HEK293 (cell line): ENCODE data around the gene BBOF1.

Experiments
- ZFHX2 ChIP-seq: fragments of 450-650 bp; formaldehyde crosslinking; conservative IDR thresholded peaks from 2 replicates; pipeline ENCODE4 v1.5.1; 2016; ENCODE audit warnings: missing biosample characterization, missing genetic modification characterization
- ZNF146 ChIP-seq: fragments of 450-650 bp; formaldehyde crosslinking; IDR thresholded peaks from 2 replicates; pipeline ENCODE4 v1.5.1; 2016; ENCODE audit warnings: missing biosample characterization, missing genetic modification characterization
- ZNF202 ChIP-seq: fragments of 450-650 bp; formaldehyde crosslinking; IDR thresholded peaks from 2 replicates; pipeline ENCODE4 v1.5.1; 2016; ENCODE audit warnings: missing biosample characterization, missing genetic modification characterization, borderline replicate concordance
- ZNF335 ChIP-seq: fragments of 450-650 bp; formaldehyde crosslinking; conservative IDR thresholded peaks from 2 replicates; pipeline ENCODE4 v1.5.1; 2016; ENCODE audit warnings: missing biosample characterization, missing genetic modification characterization
- ZNF610 ChIP-seq: fragments of 450-650 bp; formaldehyde crosslinking; IDR thresholded peaks from 2 replicates; pipeline ENCODE4 v1.5.1; 2016; ENCODE audit warnings: missing biosample characterization, missing genetic modification characterization, borderline replicate concordance
- ZNF792 ChIP-seq: fragments of 450-650 bp; formaldehyde crosslinking; IDR thresholded peaks from 2 replicates; pipeline ENCODE4 v1.5.1; 2016; ENCODE audit warnings: missing biosample characterization, missing genetic modification characterization
- TF ChIP-seq, protein P1 (sequence below): fragments of 450-650 bp; formaldehyde crosslinking; IDR thresholded peaks from 2 replicates; pipeline ENCODE4 v1.5.1; 2016; ENCODE audit warnings: missing biosample characterization, missing genetic modification characterization
- TF ChIP-seq, protein P2 (sequence below): fragments of 450-650 bp; IDR thresholded peaks from 2 replicates; pipeline ENCODE4 v1.5.1; 2018; ENCODE audit warnings: missing biosample characterization, mild to moderate bottlenecking, missing genetic modification characterization
- TF ChIP-seq, protein P3 (sequence below): fragments of 450-650 bp; formaldehyde crosslinking; IDR thresholded peaks from 2 replicates; pipeline ENCODE4 v1.5.1; 2016; ENCODE audit warnings: missing biosample characterization, missing genetic modification characterization
- TF ChIP-seq, protein P4 (sequence below): fragments of 450-650 bp; formaldehyde crosslinking; IDR thresholded peaks from 2 replicates; pipeline ENCODE4 v1.5.1; 2016; ENCODE audit warnings: missing biosample characterization, missing genetic modification characterization

DNA sequence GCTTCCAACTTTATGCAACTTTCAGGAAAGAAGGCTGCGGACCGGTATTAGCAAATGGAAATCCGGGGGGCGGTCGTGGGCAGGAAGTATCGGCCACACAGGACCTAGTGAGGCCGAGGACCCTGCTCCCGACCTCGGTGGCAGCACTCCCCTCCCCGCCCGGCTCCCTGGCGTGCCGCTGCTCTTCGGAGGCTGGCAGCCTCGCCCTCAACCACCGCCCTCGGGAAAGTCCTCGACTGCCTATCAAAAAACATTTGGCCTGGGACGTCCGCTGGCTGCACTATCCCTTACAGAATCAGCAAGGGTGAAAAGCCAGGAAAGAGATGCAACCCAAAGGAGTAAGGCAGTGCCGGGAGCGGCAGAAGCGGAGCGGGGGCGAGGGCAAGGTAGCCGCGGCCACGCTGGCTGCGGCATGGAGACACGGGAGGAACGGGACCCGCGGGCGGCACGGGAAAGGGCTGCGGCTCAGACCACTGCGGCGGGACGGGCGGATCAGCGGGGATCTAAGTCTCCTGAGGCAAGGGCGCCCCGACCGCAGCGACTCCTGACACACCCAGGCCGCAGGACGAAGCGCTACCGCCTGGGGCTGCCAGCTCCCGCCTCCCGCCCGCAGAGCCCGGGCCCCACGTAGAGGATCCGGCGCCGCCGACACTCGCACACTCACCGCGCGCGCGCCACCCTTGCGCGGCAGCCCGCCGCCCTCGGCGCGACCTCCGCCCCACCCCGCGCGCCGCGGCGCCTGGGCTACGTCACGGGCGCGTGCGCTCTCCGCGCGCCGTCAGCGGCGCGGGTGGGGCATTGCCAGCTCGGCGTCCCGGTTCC, at the start of gene BBOF1, which contains the start of gene ENTPD5:
- TF ChIP-seq, protein P1, sequence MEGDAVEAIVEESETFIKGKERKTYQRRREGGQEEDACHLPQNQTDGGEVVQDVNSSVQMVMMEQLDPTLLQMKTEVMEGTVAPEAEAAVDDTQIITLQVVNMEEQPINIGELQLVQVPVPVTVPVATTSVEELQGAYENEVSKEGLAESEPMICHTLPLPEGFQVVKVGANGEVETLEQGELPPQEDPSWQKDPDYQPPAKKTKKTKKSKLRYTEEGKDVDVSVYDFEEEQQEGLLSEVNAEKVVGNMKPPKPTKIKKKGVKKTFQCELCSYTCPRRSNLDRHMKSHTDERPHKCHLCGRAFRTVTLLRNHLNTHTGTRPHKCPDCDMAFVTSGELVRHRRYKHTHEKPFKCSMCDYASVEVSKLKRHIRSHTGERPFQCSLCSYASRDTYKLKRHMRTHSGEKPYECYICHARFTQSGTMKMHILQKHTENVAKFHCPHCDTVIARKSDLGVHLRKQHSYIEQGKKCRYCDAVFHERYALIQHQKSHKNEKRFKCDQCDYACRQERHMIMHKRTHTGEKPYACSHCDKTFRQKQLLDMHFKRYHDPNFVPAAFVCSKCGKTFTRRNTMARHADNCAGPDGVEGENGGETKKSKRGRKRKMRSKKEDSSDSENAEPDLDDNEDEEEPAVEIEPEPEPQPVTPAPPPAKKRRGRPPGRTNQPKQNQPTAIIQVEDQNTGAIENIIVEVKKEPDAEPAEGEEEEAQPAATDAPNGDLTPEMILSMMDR (tag by site-specific recombination) = peak; percentile 42; the same call in 1 of the 2 replicates
- TF ChIP-seq ZNF792 (tag by site-specific recombination) (no peak), ZNF146 (tag by site-specific recombination) (peak; percentile 4; the same call in 1 of the 2 replicates), ZFHX2 (tag by site-specific recombination) (peak; percentile 70), ZNF202 (tag by site-specific recombination) (no peak), ZNF335 (peak; percentile 94), ZNF610 (tag by site-specific recombination) (peak; percentile 70; the same call in 1 of the 2 replicates)
- TF ChIP-seq, protein P2, sequence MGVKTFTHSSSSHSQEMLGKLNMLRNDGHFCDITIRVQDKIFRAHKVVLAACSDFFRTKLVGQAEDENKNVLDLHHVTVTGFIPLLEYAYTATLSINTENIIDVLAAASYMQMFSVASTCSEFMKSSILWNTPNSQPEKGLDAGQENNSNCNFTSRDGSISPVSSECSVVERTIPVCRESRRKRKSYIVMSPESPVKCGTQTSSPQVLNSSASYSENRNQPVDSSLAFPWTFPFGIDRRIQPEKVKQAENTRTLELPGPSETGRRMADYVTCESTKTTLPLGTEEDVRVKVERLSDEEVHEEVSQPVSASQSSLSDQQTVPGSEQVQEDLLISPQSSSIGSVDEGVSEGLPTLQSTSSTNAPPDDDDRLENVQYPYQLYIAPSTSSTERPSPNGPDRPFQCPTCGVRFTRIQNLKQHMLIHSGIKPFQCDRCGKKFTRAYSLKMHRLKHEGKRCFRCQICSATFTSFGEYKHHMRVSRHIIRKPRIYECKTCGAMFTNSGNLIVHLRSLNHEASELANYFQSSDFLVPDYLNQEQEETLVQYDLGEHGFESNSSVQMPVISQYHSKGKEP (tag by site-specific recombination) = no peak
- TF ChIP-seq, protein P3, sequence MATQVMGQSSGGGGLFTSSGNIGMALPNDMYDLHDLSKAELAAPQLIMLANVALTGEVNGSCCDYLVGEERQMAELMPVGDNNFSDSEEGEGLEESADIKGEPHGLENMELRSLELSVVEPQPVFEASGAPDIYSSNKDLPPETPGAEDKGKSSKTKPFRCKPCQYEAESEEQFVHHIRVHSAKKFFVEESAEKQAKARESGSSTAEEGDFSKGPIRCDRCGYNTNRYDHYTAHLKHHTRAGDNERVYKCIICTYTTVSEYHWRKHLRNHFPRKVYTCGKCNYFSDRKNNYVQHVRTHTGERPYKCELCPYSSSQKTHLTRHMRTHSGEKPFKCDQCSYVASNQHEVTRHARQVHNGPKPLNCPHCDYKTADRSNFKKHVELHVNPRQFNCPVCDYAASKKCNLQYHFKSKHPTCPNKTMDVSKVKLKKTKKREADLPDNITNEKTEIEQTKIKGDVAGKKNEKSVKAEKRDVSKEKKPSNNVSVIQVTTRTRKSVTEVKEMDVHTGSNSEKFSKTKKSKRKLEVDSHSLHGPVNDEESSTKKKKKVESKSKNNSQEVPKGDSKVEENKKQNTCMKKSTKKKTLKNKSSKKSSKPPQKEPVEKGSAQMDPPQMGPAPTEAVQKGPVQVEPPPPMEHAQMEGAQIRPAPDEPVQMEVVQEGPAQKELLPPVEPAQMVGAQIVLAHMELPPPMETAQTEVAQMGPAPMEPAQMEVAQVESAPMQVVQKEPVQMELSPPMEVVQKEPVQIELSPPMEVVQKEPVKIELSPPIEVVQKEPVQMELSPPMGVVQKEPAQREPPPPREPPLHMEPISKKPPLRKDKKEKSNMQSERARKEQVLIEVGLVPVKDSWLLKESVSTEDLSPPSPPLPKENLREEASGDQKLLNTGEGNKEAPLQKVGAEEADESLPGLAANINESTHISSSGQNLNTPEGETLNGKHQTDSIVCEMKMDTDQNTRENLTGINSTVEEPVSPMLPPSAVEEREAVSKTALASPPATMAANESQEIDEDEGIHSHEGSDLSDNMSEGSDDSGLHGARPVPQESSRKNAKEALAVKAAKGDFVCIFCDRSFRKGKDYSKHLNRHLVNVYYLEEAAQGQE (tag by site-specific recombination) = 0 out of 2 replicates have a peak, but pooled peaks have one; percentile 12
- TF ChIP-seq, protein P4, sequence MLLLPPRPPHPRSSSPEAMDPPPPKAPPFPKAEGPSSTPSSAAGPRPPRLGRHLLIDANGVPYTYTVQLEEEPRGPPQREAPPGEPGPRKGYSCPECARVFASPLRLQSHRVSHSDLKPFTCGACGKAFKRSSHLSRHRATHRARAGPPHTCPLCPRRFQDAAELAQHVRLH (tag by site-specific recombination) = no peak
